ENCODE results near the gene CYB561. TPM values are rescaled to one million over a fixed set of nuclear protein-coding genes. Genes with fewer than 3 reads are reported as not detected.

The CYB561 gene
- total and polyA plus RNA-seq, 2 of the 4 experiments (the other 2 are of a cell fraction): 2.5 to 3.0 TPM

DNA sequence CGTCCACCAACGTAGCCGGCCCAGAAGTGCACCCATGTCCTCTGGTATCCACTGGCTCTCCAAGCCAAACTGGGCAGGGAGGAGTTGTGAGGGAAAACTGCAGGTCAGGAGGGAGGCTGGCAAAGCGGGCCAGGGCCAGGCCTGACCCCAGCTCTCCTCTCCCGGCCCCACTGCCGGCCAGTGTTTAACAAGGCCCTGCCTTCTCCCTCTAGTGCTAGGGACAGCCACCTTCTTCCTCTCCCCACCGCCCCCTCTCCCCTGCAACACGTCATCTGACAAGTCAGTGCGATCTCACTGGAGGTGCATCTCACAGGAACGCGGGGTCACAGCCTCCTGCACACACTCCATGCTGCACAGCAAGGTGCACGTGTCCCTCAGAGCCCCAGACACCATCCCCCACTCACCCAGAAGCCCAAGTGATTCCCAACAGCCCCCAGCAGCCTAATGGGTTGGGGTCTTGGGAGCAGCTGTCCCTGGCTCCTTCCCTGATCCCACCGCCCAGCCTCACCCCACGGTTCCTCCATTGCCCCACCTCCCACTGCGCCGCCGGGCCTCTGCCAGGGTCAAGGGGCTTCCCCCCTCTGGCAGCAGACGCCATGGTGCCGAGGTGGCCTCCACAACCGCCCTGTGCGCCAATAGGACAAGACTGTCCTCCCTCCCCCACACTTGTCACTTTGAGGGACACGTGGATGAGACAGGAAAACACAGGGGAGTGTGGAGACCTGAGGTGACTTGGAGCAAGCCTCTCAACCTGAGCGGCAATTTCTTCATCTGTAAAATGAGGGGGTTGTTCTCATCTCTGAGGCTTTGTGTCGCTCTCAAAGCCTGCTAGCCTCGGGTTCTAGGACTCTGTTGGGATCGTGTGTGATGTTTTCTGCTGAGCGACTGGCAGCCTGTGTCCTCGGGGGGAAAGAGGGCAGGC lies 29.6 kb upstream of the CYB561 start:
- H2BK120ac ChIP-seq (ENCODE audit: low read depth, low read length): no peak overlapping the region
- 44% methylated on average over 4 of the region's 28 CpGs; no CpG with 5 or more reads in 1 of the 2 experiments for WGBS, 2 experiments (ENCODE audit: extremely low coverage in 2 of 2, insufficient read length in 1 of 2)
- H3K56ac ChIP-seq (ENCODE audit: extremely low read depth, insufficient read depth, low read length): no peak overlapping the region
- H3K4me1 ChIP-seq (ENCODE audit: control insufficient read depth, insufficient read depth, low read length): peaks cover 11% of the 10 kb centered on the region
- no peak overlapping the region; the same call in 1 of the 2 replicates for H4K91ac ChIP-seq (ENCODE audit: insufficient read depth, low read depth, low read length)
- peak overlapping the region; percentile 20; the same call in 1 of the 2 replicates for H3K23ac ChIP-seq (ENCODE audit: low read depth, low read length)
- no peaks in the 10 kb centered on the region for H3K79me1 ChIP-seq (ENCODE audit: low read depth in 1 of 2, low read length in 2 of 2)
- H4K5ac ChIP-seq (ENCODE audit: low read depth, low read length): no peak overlapping the region
- DNase-seq (peak; percentile 34), ATAC-seq (ENCODE audit: low read depth) (no peak)
- intact Hi-C loops (cut with micrococcal nuclease): no loop called here
- H2BK15ac ChIP-seq (ENCODE audit: low read depth, low read length): no peak overlapping the region
- H2BK5ac ChIP-seq (ENCODE audit: low read depth, low read length, poor library complexity, severe bottlenecking): no peak overlapping the region
- no peak overlapping the region for H3K18ac ChIP-seq (ENCODE audit: low read depth, low read length)
- TF ChIP-seq CEBPB (IDR thresholded peaks at IDR 0.05; ENCODE audit: low read depth, low read length): no peak
- TF ChIP-seq, protein P1, sequence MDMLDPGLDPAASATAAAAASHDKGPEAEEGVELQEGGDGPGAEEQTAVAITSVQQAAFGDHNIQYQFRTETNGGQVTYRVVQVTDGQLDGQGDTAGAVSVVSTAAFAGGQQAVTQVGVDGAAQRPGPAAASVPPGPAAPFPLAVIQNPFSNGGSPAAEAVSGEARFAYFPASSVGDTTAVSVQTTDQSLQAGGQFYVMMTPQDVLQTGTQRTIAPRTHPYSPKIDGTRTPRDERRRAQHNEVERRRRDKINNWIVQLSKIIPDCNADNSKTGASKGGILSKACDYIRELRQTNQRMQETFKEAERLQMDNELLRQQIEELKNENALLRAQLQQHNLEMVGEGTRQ (IDR thresholded peaks at IDR 0.05; ENCODE audit: low read depth, low read length): no peak
- no peak for TF ChIP-seq POLR2A (IDR thresholded peaks at IDR 0.05; ENCODE audit: low read depth, low read length)
- TF ChIP-seq NFE2L2 (IDR thresholded peaks at IDR 0.05; ENCODE audit: low read depth, low read length): no peak
- no peak for TF ChIP-seq MXI1 (IDR thresholded peaks at IDR 0.05; ENCODE audit: borderline replicate concordance, low read depth, low read length)
- no peak for TF ChIP-seq FOS (IDR thresholded peaks at IDR 0.05; ENCODE audit: low read depth, low read length)
- no peak for TF ChIP-seq BHLHE40 (IDR thresholded peaks at IDR 0.05; ENCODE audit: low read depth, low read length)
- H3K27me3 ChIP-seq (ENCODE audit: control insufficient read depth, insufficient read depth, low read length): peaks cover 15% of the 10 kb centered on the region
- peak overlapping the region; percentile 75 for H2AFZ ChIP-seq (replicated peaks; ENCODE audit: low read length, poor library complexity)
- no peak overlapping the region for H3K4ac ChIP-seq (ENCODE audit: low read depth, low read length)
- no peaks in the 10 kb centered on the region for H4K20me1 ChIP-seq (ENCODE audit: insufficient read depth, low read length)
- in situ Hi-C loops (cut with MboI; ENCODE audit: low sequenced_read_pairs): no loop called here
- H2AK5ac ChIP-seq (ENCODE audit: low read depth, low read length): no peak overlapping the region
- ChIA-PET CTCF (no interaction called here), POLR2A (ENCODE audit: unreplicated experiment) (no interaction called here)
- H3K9me3 ChIP-seq (ENCODE audit: control insufficient read depth, insufficient read depth, low read length): no peaks in the 10 kb centered on the region
- H3K9ac ChIP-seq (ENCODE audit: low read depth, low read length): no peak overlapping the region
- no peak overlapping the region for H3K4me3 ChIP-seq (ENCODE audit: insufficient read depth, low read depth, low read length)
- H3K9me1 ChIP-seq (ENCODE audit: insufficient read depth, low read length): peaks cover 5% of the 10 kb centered on the region; the same call in 1 of the 2 replicates
- H3K14ac ChIP-seq (replicated peaks; ENCODE audit: low read depth, low read length): no peak overlapping the region; the same call in 1 of the 2 replicates
- H3K27ac ChIP-seq (ENCODE audit: insufficient read depth, low read length): no peak overlapping the region
- no peaks in the 10 kb centered on the region for H3K36me3 ChIP-seq (ENCODE audit: control insufficient read depth, insufficient read depth, low read length)
- no peak overlapping the region for H4K8ac ChIP-seq (ENCODE audit: low read depth in 2 of 2, low read length in 2 of 2)
- H3K4me2 ChIP-seq (ENCODE audit: low read depth, low read length): no peak overlapping the region
- dilution Hi-C loops (cut with HindIII; ENCODE audit: low sequenced_read_pairs, unreplicated experiment): no loop called here
- BruUV-seq (replicated peaks): no TSS peak
- no peak overlapping the region for H2BK20ac ChIP-seq (ENCODE audit: low read depth, low read length)
- H2AK9ac ChIP-seq (replicated peaks; ENCODE audit: low read depth, low read length, poor library complexity): peak overlapping the region; percentile 44

All from IMR-90 (cell line).